HG02623 (cell line): Measurements from ENCODE around the gene EEF1B2.

Experiments
- ATAC-seq: cut with Tn5 transposase; IDR thresholded peaks from one replicate; pipeline ENCODE4 v1.9.1; 2021; ENCODE audit warnings: moderate library complexity; ENCODE audit not compliant: unreplicated experiment

EEF1B2 gene

GRCh38 chr2:206211657-206212255 lies 52.1 kb downstream of the EEF1B2 start:
- no peak for ATAC-seq
